Prostate gland (tissue), 2 donors: ENCODE data around the gene RXRA. TPM values are rescaled to one million over a fixed set of nuclear protein-coding genes. Genes with fewer than 3 reads are reported as not detected.

ENCODE experiments used
- DNase-seq: peaks from one replicate; pipeline ENCODE4 v3.0.0-alpha.2; 2019; ENCODE audit warnings: low spot score
- H3K27ac ChIP-seq, 2 donors: fragments of 200-600 bp; sonication (generic); 2 replicates each; pipeline ENCODE4 v1.5.1; 2017 to 2019
- H3K27me3 ChIP-seq: fragments of 200-600 bp; sonication (generic); replicated peaks from 2 replicates; pipeline ENCODE4 v1.5.1; 2019; ENCODE audit not compliant: insufficient read depth
- H3K36me3 ChIP-seq, 2 donors: fragments of 200-600 bp; sonication (generic); 1 replicate in 1 of 2; 2 replicates in 1 of 2; pipeline versions ENCODE4 v1.5.1 to v1.8.1; 2017 to 2019
- H3K4me1 ChIP-seq: fragments of 200-600 bp; sonication (generic); replicated peaks from 2 replicates; pipeline ENCODE4 v1.5.1; 2019
- H3K4me3 ChIP-seq, 2 donors: fragments of 200-600 bp; sonication (generic); 2 replicates each; pipeline ENCODE4 v1.5.1; 2017 to 2019
- H3K9me3 ChIP-seq: fragments of 200-600 bp; sonication (generic); 2 replicates; pipeline ENCODE4 v1.5.1; 2017
- CTCF ChIP-seq, 4 experiments: fragments of 200-600 bp in 2 of 4; fragments of 450-650 bp in 2 of 4; sonication (generic) in 2 of 4; IDR thresholded peaks; 1 replicate in 3 of 4; 2 replicates in 1 of 4; pipeline ENCODE4 v1.5.1; 2016 to 2019; ENCODE audit warnings: antibody characterized with exemption in 4 of 4, mild to moderate bottlenecking in 2 of 4, moderate library complexity in 2 of 4
- POLR2A ChIP-seq: fragments of 450-650 bp; IDR thresholded peaks from one replicate; pipeline ENCODE4 v1.6.1; 2016; ENCODE audit warnings: antibody characterized with exemption, mild to moderate bottlenecking
- POLR2AphosphoS5 ChIP-seq: sonication (generic); formaldehyde crosslinking; IDR thresholded peaks from one replicate; pipeline ENCODE4 v1.6.1; 2017; ENCODE audit warnings: antibody characterized with exemption
- WGBS: methylation state at CpG from one replicate; pipeline ENCODE4 v1.1.5; 2018; 5-methylcytosine and 5-hydroxymethylcytosine counted together
- intact Hi-C: fragments of 100-400 bp; cut with DNase I; formaldehyde crosslinking; loops from one replicate; pipeline ENCODE4 v1.14.2; 2022
- total RNA-seq, 2 donors: library from RNA; depleted of rRNA; stranded (reverse); fragments of >200 nt; gene quantifications; one replicate each; pipeline ENCODE4 v1.1.0, GENCODE V29; 2016

RXRA gene
- total RNA-seq, 2 donors from 2014 or later = 69.5 to 84.1 TPM

- no peaks in the 10 kb centered on the region for H3K27me3 ChIP-seq
- DNase-seq = no peak
- peaks cover 0 to 5% of the 10 kb centered on the region in 2 donors for H3K36me3 ChIP-seq
- peaks cover 14% of the 10 kb centered on the region for H3K4me1 ChIP-seq
- 89% methylated on average over 13 of the region's 14 CpGs for WGBS
- H3K9me3 ChIP-seq = no peaks in the 10 kb centered on the region
- TF ChIP-seq CTCF (IDR thresholded peaks at IDR 0.05) (no peak), POLR2AphosphoS5 (no peak), POLR2A (no peak)
- intact Hi-C loops = no loop called here
- H3K4me3 ChIP-seq = no peak overlapping the region
- no peak overlapping the region for H3K27ac ChIP-seq
These were observed 102.3 kb downstream of the RXRA start for GRCh38 chr9:134428559-134428958.

- no peak for DNase-seq
- peaks cover 0 to 5% of the 10 kb centered on the region in 2 donors for H3K36me3 ChIP-seq
- H3K27ac ChIP-seq = no peak overlapping the region
- TF ChIP-seq POLR2A = no peak
- no peak for TF ChIP-seq POLR2AphosphoS5
- no peak for TF ChIP-seq CTCF (IDR thresholded peaks at IDR 0.05)
- WGBS = 91% methylated on average over 18 of the region's 20 CpGs
- intact Hi-C loops = no loop called here
- peaks cover 15% of the 10 kb centered on the region for H3K4me1 ChIP-seq
- H3K9me3 ChIP-seq = no peaks in the 10 kb centered on the region
- no peak overlapping the region for H3K4me3 ChIP-seq
- no peaks in the 10 kb centered on the region for H3K27me3 ChIP-seq
These were observed 102.8 kb downstream of the RXRA start for GRCh38 chr9:134429007-134429406.

DNA sequence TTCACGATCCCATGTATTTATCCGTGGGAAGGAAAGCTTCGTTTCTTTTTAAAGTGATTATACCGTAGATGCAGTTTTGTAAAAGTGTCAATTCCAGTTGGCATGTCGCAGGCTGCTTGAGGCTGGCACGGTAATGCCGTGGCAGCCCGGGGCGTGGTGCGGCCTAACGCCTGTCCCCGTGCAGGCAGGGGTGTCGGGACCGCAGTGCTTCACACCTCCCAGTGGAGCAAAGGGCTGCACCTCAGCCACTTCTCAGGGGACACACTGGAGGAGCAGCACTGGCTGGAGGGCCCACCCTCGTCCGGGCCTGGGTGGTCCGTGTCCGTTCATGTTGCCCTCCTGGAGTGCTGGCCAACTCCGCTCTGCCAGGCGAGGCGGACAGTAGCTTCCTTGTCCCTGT lies 103.2 kb downstream of the RXRA start:
- Histone ChIP-seq H3K27ac (no peak overlapping the region), H3K27me3 (no peaks in the 10 kb centered on the region), H3K4me1 (peaks cover 19% of the 10 kb centered on the region), H3K36me3 (peaks cover 0 to 5% of the 10 kb centered on the region in 2 donors), H3K9me3 (no peaks in the 10 kb centered on the region), H3K4me3 (no peak overlapping the region)
- intact Hi-C loops = no loop called here
- TF ChIP-seq POLR2A (no peak), POLR2AphosphoS5 (no peak), CTCF (IDR thresholded peaks at IDR 0.05) (no peak)
- WGBS = 87% methylated on average over 20 of the region's 21 CpGs
- no peak for DNase-seq

- intact Hi-C loops = loop anchor here (10.0 kb wide), 1 partner anchor 366 kb away; the partner anchor contains the start of gene BRD3
- WGBS = 64% methylated on average over 5 of the region's 6 CpGs
- no peaks in the 10 kb centered on the region for H3K27me3 ChIP-seq
- DNase-seq = no peak
- no peak overlapping the region for H3K4me3 ChIP-seq
- peaks cover 0 to 5% of the 10 kb centered on the region in 2 donors for H3K36me3 ChIP-seq
- H3K9me3 ChIP-seq = no peaks in the 10 kb centered on the region
- no peak for TF ChIP-seq POLR2AphosphoS5
- no peak for TF ChIP-seq POLR2A
- no peak for TF ChIP-seq CTCF (IDR thresholded peaks at IDR 0.05)
- H3K4me1 ChIP-seq = peaks cover 33% of the 10 kb centered on the region
- peak overlapping the region; percentile 94 to 96 for H3K27ac ChIP-seq
These were observed 104.8 kb downstream of the RXRA start for GRCh38 chr9:134431095-134431494.

- Histone ChIP-seq H3K4me3 (no peak overlapping the region), H3K4me1 (peaks cover 38% of the 10 kb centered on the region), H3K36me3 (peaks cover 0 to 5% of the 10 kb centered on the region in 2 donors), H3K27ac (peak overlapping the region; percentile 94 to 96), H3K9me3 (no peaks in the 10 kb centered on the region), H3K27me3 (no peaks in the 10 kb centered on the region)
- TF ChIP-seq POLR2AphosphoS5 = no peak
- no peak for TF ChIP-seq POLR2A
- no peak for TF ChIP-seq CTCF (IDR thresholded peaks at IDR 0.05)
- intact Hi-C loops = loop anchor here (10.0 kb wide), 1 partner anchor 367 kb away; the partner anchor contains the start of gene BRD3
- 88% methylated on average over 8 of the region's 16 CpGs for WGBS
- no peak for DNase-seq
These were observed 105.4 kb downstream of the RXRA start for GRCh38 chr9:134431626-134432025.
